Measurements from ENCODE around the gene TLK2. TPM values are rescaled to one million over a fixed set of nuclear protein-coding genes. Genes with fewer than 3 reads are reported as not detected.
"Not testable (repeated sequence)": the region's sequence is repeated elsewhere in the genome, so short reads cannot be mapped to it uniquely, and the experiment has no call there.

The TLK2 gene
- polyA plus RNA-seq, 4 donors: 61.2 to 88.5 (median 65.8) TPM

- DNase-seq (ENCODE audit: low read depth in 4 of 4, low spot score in 3 of 4): no peak
Measured at GRCh38 chr17:62596662-62597061, 118.0 kb downstream of the TLK2 start.

GRCh38 chr17:62597150-62597549 is 118.5 kb downstream of the TLK2 start:
- DNase-seq (ENCODE audit: low read depth in 4 of 4, low spot score in 3 of 4): no peak

GRCh38 chr17:62597920-62598319 is 119.3 kb downstream of the TLK2 start:
- no peak for DNase-seq (ENCODE audit: low read depth in 4 of 4, low spot score in 3 of 4)

DNA sequence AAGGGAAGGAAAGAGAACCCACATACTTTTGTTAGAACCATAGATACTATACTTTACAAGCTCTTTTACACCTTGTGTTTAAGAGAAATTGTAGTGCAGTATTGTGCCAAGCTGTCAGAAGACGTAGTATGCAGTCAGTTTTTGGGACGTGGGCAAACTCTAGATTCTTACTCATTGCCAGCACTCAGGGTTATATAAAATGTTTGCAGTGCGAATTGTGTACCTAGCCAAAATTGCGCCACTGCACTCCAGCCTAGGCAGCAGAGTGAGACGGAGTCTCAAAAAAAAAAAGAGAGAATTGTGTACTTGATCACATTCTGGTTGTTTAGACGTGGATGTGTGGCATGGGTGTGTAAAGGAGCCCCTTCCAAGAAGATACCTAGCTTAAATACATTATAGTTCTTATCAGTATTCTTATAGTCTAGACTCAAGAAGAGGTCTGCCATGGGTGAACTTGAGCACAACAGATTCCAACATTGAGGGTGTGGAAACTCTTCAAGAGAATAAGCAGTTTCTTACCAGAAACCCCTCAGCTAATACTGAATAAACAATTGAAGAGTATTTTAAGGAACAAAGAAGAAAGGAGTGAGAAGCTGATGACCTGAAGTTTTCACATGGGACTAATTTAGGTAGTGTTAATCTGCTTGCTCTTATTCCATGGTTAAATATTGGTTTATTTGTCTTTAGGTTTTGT is 121.5 kb downstream of the TLK2 start:
- no peak for DNase-seq (ENCODE audit: low read depth in 4 of 4, low spot score in 3 of 4)

GRCh38 chr17:62600805-62601204 is 122.2 kb downstream of the TLK2 start:
- DNase-seq (ENCODE audit: low read depth in 4 of 4, low spot score in 3 of 4): no peak

- no peak for DNase-seq (ENCODE audit: low read depth in 4 of 4, low spot score in 3 of 4)
Measured at GRCh38 chr17:62601471-62601870, 122.8 kb downstream of the TLK2 start.

DNA sequence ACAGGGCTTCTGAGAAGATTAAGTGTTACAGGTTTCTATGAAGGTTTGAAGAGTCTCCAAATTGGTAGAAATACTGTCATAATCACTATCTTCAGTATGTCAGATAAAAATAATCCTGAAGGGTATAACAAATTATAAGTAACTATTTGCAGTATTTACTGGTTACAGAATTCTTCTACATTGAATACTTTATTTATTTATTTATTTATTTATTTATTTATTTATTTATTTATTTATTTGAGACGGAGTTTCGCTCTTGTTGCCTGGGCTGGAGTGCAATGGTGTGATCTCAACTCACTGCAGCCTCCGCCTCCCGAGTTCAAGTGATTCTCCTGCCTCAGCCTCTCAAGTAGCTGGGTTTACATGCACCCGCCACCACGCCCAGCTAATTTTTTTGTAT is 125.2 kb downstream of the TLK2 start:
- DNase-seq (ENCODE audit: low read depth in 4 of 4, low spot score in 3 of 4): not testable (repeated sequence)

DNA sequence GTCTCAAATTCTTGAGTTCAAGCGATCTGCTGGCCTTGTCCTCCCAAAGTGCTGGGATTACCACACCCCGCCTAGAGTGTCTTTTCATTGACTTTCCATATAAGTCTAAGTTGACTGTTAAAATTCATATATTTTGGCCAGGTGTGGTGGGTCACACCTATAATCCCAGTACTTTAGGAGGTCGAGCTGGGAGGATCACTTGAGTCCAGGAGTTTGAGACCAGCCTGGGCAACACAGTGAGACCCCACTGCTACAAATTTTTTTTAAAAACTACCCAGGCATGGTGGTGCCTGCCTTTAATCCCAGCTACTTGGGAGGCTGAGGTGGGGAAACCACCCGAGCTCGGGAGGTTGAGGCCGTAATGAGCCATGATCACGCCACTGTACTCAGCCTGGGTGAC is 127.0 kb downstream of the TLK2 start:
- no peak for DNase-seq (ENCODE audit: low read depth in 4 of 4, low spot score in 3 of 4)

DNA sequence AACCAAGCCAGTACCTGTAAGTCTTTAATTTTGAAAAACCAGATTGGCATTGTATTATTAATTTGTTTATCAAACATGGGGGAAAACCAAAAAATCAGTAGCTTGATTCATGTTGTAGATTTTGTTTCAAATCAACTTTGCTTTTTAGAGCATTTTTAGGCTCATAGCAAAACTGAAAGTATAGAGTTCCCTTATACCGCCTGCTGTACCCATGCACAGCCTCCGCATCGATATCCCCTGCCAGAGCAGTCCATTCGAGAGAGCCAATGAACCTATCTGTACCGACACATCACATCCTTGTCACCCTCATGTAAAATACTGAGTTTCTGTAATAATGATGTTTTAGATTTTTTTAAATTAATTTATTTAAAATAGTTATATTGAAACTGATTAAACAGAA is 132.7 kb downstream of the TLK2 start:
- DNase-seq (ENCODE audit: low read depth in 4 of 4, low spot score in 3 of 4): no peak

- DNase-seq (ENCODE audit: low read depth in 4 of 4, low spot score in 3 of 4): no peak
Measured at GRCh38 chr17:62611728-62612127, 133.1 kb downstream of the TLK2 start.

- DNase-seq (ENCODE audit: low read depth in 4 of 4, low spot score in 3 of 4): not testable (repeated sequence)
Measured at GRCh38 chr17:62612289-62612688, 133.7 kb downstream of the TLK2 start.

- not testable (repeated sequence) for DNase-seq (ENCODE audit: low read depth in 4 of 4, low spot score in 3 of 4)
Measured at GRCh38 chr17:62613095-62613494, 134.5 kb downstream of the TLK2 start.

DNA sequence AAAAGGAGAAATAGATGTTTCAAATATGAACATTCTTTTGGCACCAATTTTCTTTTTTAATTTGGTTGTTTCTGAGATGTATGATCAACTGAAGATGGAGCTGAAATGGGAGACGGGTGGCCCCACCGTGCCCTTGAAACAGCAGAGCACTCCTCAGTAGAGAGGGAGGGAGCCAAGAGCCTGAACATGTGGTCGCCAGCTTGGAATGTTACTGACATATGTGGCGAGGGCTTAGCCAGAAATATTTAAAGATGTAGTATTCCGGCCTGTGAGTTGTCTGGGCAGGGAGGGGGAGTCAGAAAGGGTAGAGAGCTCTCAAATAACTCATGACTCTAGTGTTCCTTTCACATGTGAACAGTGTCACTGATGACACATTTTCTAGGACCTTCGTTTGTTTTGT is 135.5 kb downstream of the TLK2 start:
- peak in 1 of 4 donors; percentile 26 for DNase-seq (ENCODE audit: low read depth in 4 of 4, low spot score in 3 of 4)

GRCh38 chr17:62615503-62615902 is 136.9 kb downstream of the TLK2 start:
- no peak for DNase-seq (ENCODE audit: low read depth in 4 of 4, low spot score in 3 of 4)

- no peak for DNase-seq (ENCODE audit: low read depth in 4 of 4, low spot score in 3 of 4)
Measured at GRCh38 chr17:62616993-62617893, 138.6 kb downstream of the TLK2 start.

DNA sequence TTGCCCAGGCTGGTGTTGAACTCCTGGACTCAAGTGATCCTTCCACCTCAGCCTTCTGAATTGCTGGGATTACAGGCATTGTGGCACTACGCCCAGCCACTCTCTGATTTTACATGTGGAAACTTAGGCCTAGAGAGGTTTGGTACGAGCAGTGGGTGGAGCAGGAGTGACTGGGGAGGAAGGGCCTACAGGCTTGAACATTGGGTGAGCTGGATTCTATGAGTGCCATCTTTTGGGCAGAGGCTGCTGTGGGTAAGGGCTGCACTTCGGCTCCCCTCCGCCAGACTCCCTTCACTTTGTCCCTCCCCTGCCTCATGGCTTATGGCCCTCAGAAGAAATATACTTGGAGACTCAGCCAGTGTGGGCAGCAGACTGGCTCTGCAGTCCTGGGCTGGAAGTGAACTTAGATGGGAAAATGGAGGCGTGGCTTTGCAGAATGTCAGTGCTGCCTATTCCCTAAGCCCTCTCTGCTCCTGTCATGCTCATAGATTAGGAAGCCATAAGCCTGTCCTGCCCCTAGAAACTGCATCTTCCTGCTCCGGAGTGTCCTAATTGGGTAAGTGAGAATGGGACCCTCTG is 139.4 kb downstream of the TLK2 start:
- no peak for DNase-seq (ENCODE audit: low read depth in 4 of 4, low spot score in 3 of 4)

- DNase-seq (ENCODE audit: low read depth in 4 of 4, low spot score in 3 of 4): no peak
Measured at GRCh38 chr17:62618647-62619416, 140.2 kb downstream of the TLK2 start.

DNA sequence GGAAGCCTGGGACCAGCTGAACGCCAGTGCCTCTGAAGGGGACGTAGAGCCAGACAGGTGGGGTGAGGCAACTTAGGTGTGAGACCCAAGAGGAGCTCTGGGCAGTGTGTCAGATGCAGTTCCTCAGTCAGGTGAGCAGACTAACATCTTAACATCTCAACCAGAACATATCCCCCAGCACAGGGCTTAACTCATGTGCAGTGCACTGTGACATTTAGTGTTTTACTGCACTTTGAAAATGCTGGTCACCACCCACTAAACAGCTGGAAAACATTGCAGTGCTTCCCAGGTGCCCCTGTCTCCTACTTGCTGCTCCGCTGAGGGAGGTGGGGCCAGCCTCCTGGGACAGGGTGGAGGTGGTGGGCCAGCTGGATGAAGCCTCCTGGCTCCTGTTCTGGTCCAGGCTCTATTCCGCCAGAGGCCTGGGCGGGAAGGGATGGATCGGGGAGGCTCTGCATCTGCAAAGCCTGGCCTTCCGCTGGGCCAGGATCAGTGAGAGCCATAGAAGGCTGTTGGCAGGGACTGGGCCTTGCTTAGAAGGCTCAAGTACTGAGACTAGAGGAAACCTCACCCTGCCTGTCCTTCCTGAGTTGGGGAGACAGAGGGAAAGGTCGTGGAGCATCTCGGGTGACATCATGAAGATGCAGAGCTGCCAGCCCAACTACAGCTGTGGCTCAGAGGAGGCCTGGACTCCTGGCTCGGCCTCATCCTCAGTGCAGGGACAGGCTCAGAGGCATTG is 141.0 kb downstream of the TLK2 start:
- no peak for DNase-seq (ENCODE audit: low read depth in 4 of 4, low spot score in 3 of 4)

- DNase-seq (ENCODE audit: low read depth in 4 of 4, low spot score in 3 of 4): no peak
Measured at GRCh38 chr17:62621223-62621622, 142.6 kb downstream of the TLK2 start.
